ENCODE results near the gene MPIG6B.

DNA sequence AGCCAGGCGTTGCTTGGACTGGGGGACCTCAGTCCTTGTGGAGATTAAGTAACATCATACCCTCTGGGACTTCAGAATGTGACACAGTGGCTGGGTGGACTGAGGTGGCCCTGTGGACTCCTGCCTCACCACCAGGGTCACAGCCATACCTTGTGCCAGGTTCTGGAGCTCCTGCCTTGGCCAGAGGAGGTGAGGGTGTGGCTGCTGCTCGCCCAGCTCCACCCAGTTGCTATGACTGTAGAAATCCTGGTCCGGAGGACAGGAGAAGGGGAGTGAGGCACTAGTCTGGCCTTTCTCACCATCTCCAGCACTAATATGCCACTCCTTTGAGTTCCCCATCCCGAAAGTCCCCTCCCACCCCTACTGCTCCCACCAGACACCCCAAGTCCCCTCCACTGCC lies 52.0 kb downstream of the MPIG6B start:
- no peak for TF ChIP-seq EZH2 (IDR thresholded peaks at IDR 0.05)
- TF ChIP-seq, protein P1, sequence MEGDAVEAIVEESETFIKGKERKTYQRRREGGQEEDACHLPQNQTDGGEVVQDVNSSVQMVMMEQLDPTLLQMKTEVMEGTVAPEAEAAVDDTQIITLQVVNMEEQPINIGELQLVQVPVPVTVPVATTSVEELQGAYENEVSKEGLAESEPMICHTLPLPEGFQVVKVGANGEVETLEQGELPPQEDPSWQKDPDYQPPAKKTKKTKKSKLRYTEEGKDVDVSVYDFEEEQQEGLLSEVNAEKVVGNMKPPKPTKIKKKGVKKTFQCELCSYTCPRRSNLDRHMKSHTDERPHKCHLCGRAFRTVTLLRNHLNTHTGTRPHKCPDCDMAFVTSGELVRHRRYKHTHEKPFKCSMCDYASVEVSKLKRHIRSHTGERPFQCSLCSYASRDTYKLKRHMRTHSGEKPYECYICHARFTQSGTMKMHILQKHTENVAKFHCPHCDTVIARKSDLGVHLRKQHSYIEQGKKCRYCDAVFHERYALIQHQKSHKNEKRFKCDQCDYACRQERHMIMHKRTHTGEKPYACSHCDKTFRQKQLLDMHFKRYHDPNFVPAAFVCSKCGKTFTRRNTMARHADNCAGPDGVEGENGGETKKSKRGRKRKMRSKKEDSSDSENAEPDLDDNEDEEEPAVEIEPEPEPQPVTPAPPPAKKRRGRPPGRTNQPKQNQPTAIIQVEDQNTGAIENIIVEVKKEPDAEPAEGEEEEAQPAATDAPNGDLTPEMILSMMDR (IDR thresholded peaks at IDR 0.05): no peak

All from neural progenitor cell (in vitro differentiated cells).